ENCODE data around the gene GFI1B.

The GFI1B gene

GRCh38 chr9:132970324-132971062 is 8.0 kb upstream of the GFI1B start:
- peak; percentile 80 for DNase-seq

- DNase-seq = no peak
These were observed 5.3 kb upstream of the GFI1B start for GRCh38 chr9:132973166-132973565.

- no peak for DNase-seq
These were observed 4.8 kb upstream of the GFI1B start for GRCh38 chr9:132973713-132974112.

GRCh38 chr9:132975961-132976360 is 2.5 kb upstream of the GFI1B start:
- no peak for DNase-seq

- DNase-seq = no peak
These were observed 1.9 kb upstream of the GFI1B start for GRCh38 chr9:132976571-132976970.

- DNase-seq = no peak
These were observed 413 bp upstream of the GFI1B start for GRCh38 chr9:132978112-132978450.

- DNase-seq = no peak
These were observed 1.7 kb downstream of the GFI1B start for GRCh38 chr9:132980157-132980556.

GRCh38 chr9:132982458-132982857 is 4.0 kb downstream of the GFI1B start:
- no peak for DNase-seq

GRCh38 chr9:132983491-132984201 is 5.2 kb downstream of the GFI1B start:
- DNase-seq = no peak

GRCh38 chr9:132984202-132985070 is 5.9 kb downstream of the GFI1B start:
- no peak for DNase-seq

- DNase-seq = no peak
These were observed 6.5 kb downstream of the GFI1B start for GRCh38 chr9:132985071-132985350.

- DNase-seq = no peak
These were observed 7.0 kb downstream of the GFI1B start for GRCh38 chr9:132985489-132985888.

GRCh38 chr9:132986114-132986513 is 7.6 kb downstream of the GFI1B start:
- no peak for DNase-seq

- no peak for DNase-seq
These were observed 8.4 kb downstream of the GFI1B start for GRCh38 chr9:132986640-132987620.

- DNase-seq = no peak
These were observed 9.9 kb downstream of the GFI1B start for GRCh38 chr9:132988244-132989013.

GRCh38 chr9:132989014-132989310 is 10.5 kb downstream of the GFI1B start:
- no peak for DNase-seq

GRCh38 chr9:132989414-132989996 is 11.0 kb downstream of the GFI1B start:
- no peak for DNase-seq

GRCh38 chr9:132989998-132990557 is 11.6 kb downstream of the GFI1B start:
- DNase-seq = peak; percentile 20

GRCh38 chr9:132990781-132991180 is 12.3 kb downstream of the GFI1B start:
- no peak for DNase-seq

GRCh38 chr9:132991351-132992300 is 13.1 kb downstream of the GFI1B start:
- no peak for DNase-seq
